GM19025 (cell line): ENCODE data around the gene EDA2R.

Experiments
- ATAC-seq: cut with Tn5 transposase; IDR thresholded peaks from one replicate; pipeline ENCODE4 v1.9.1; 2021; ENCODE audit warnings: mild to moderate bottlenecking, low read depth, moderate library complexity; ENCODE audit not compliant: unreplicated experiment

Gene EDA2R

DNA sequence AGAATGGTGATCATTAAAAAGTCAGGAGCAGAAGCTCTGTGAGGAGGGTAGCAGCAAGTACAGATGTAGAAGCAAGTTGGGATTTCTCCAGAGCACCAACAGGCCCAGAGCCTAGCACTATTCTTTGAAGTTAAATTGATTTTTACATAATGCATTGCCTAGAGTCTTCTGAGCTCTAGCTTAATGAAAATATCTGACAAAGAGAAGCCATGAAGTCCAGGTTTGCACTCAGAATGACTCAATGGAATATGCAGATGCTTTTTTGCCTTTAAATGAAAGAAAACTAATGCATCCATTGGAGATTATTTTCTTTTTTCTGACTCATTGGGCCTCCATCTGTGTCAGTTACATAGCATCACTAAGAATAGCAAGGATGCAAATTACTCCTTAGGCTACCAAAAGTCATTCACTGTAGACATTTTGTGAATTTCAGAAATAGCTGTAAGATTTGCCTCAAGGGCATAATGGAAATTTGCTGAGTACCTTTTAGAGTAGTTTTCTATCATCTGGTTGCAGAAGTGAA is 91.0 kb downstream of the EDA2R start:
- no peak for ATAC-seq
